ENCODE measurements around the gene USHBP1.

Gene USHBP1

GRCh38 chr19:17236811-17237543 is 27.6 kb downstream of the USHBP1 start:
- no peak for TF ChIP-seq CTCF (conservative IDR thresholded peaks at IDR 0.05; ENCODE audit: low read depth)
- H3K27ac ChIP-seq = peak overlapping the region; percentile 94
- ChIA-PET POLR2A (ENCODE audit: low non-redundant PET) (no interaction called here), CTCF (interaction anchor here (0.6 to 0.9 kb wide), 2 partner anchors 46 to 151 kb away, joined by 4 read pairs; no protein-coding TSS in a partner anchor)
- DNase-seq (ENCODE audit: low spot score) = no peak

GRCh38 chr19:17235971-17236777 is 28.4 kb downstream of the USHBP1 start:
- POLR2A ChIA-PET (ENCODE audit: low non-redundant PET) = interaction anchor here (0.9 to 1.2 kb wide), 2 partner anchors 8 to 10 kb away, joined by 3 to 4 read pairs; partner anchors contain the start of gene OCEL1
- peak overlapping the region; percentile 94 for H3K27ac ChIP-seq
- TF ChIP-seq CTCF (conservative IDR thresholded peaks at IDR 0.05; ENCODE audit: low read depth) = no peak
- peak; percentile 51 for DNase-seq (ENCODE audit: low spot score)
- CTCF ChIA-PET = interaction anchor here (0.6 to 2.1 kb wide), 6 partner anchors 9 to 157 kb away, joined by 4 to 12 read pairs (median 4); partner anchors contain the start of gene BABAM1

GRCh38 chr19:17235300-17235970 is 29.1 kb downstream of the USHBP1 start:
- POLR2A ChIA-PET (ENCODE audit: low non-redundant PET) = interaction anchor here (0.9 to 1.2 kb wide), 2 partner anchors 9 kb away, joined by 3 to 4 read pairs; partner anchors contain the start of gene OCEL1
- DNase-seq (ENCODE audit: low spot score) = peak; percentile 34
- H3K27ac ChIP-seq = peak overlapping the region; percentile 94
- peak; percentile 76 for TF ChIP-seq CTCF (conservative IDR thresholded peaks at IDR 0.05; ENCODE audit: low read depth)
- CTCF ChIA-PET = interaction anchor here (0.6 to 2.1 kb wide), 4 partner anchors 9 to 156 kb away, joined by 4 to 12 read pairs (median 4); partner anchors contain the start of gene BABAM1

DNA sequence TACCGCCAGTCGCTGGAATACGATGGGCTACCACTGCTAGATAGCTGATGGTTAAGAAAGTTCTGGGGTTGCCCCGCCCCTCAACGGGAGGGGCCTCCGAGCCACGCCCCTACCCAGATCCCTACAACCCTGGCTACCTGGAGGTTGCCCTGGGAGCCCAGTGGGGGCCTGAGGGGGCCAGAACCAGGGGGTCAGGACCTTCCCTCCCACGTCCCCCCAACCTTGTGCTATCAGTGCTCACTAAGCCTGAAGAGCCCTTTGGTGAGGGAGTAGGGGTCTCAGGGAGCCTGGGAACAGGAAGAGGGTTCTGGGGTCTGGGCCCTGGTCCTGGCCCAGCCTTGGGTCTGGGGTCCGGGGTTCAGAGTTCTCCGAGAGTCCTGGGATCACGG is 29.6 kb downstream of the USHBP1 start:
- POLR2A ChIA-PET (ENCODE audit: low non-redundant PET) = interaction anchor here (1.2 kb wide), 1 partner anchor 9 kb away, joined by 4 read pairs; the partner anchor contains the start of gene OCEL1
- peak overlapping the region; percentile 94 for H3K27ac ChIP-seq
- CTCF ChIA-PET = interaction anchor here (1.0 to 2.1 kb wide), 3 partner anchors 8 to 155 kb away, joined by 4 to 12 read pairs (median 4); no protein-coding TSS in a partner anchor

GRCh38 chr19:17232258-17232657 is 32.3 kb downstream of the USHBP1 start:
- H3K27ac ChIP-seq = peak overlapping the region; percentile 15
- no peak for TF ChIP-seq CTCF (conservative IDR thresholded peaks at IDR 0.05; ENCODE audit: low read depth)
- POLR2A ChIA-PET (ENCODE audit: low non-redundant PET) = no interaction called here
- DNase-seq (ENCODE audit: low spot score) = no peak
- CTCF ChIA-PET = interaction anchor here (0.5 kb wide), 1 partner anchor 135 kb away, joined by 3 read pairs; no protein-coding TSS in a partner anchor

More for the DNA sequence above, 29.6 kb downstream of the USHBP1 start:
- no peak for TF ChIP-seq CTCF (conservative IDR thresholded peaks at IDR 0.05; ENCODE audit: low read depth)
- peak; percentile 77 for DNase-seq (ENCODE audit: low spot score)

DNA sequence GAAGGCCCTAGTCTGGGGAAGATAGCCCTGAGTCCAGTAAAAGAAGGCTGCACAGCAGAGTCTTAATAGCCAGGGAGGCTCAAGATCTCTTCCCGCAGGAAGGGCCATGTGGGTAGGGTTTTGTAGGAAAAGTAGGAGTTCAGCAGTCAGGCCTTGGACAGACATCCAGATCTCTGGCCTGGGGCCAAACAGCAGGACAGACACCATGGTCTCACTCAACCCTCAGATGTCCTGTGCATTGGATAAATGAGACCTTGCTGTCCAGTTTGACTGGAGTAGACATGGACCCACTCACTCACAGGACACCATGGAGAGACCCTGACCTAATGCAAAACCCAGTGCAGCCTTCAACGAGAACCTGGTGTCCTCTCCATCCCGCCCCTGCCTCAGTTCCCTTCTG is 34.7 kb downstream of the USHBP1 start:
- ChIA-PET CTCF (no interaction called here), POLR2A (ENCODE audit: low non-redundant PET) (no interaction called here)
- peak overlapping the region; percentile 92 for H3K27ac ChIP-seq
- no peak for DNase-seq (ENCODE audit: low spot score)
- TF ChIP-seq CTCF (conservative IDR thresholded peaks at IDR 0.05; ENCODE audit: low read depth) = no peak

Measured in RWPE1 (cell line).